Measurements from ENCODE around the gene HS1BP3.

GRCh38 chr2:20590704-20591515 is 60.0 kb downstream of the HS1BP3 start:
- TF ChIP-seq CTCF (IDR thresholded peaks at IDR 0.05), result no peak
- no peak for TF ChIP-seq POLR2A (IDR thresholded peaks at IDR 0.05)
